H1 (cell line): ENCODE data around the gene TLCD3B. TPM values are rescaled to one million over a fixed set of nuclear protein-coding genes. Genes with fewer than 3 reads are reported as not detected.

Source experiments
- CTCF ChIA-PET: fragments of 300-600 bp; sonication (Branson Sonifier 250); formaldehyde crosslinking; loops from one replicate; lab custom pipeline; 2021; ENCODE audit not compliant: partially characterized antibody; lab: Charles Lee
- POLR2A ChIA-PET: fragments of 300-600 bp; sonication (Branson Sonifier 250); formaldehyde crosslinking; loops from one replicate; lab custom pipeline; 2021; ENCODE audit warnings: inconsistent platforms; ENCODE audit not compliant: partially characterized antibody; lab: Charles Lee
- DNase-seq, 2 experiments: peaks; one replicate each; pipeline versions ENCODE4 v3.0.0 to v3.0.0-alpha.2; 2010 to 2022; ENCODE audit warnings: low spot score in 2 of 2, low read depth in 1 of 2, mixed read lengths in 1 of 2
- FAIRE-seq: peaks from 2 replicates; lab custom pipeline; 2011; peaks lifted over from hg19 to GRCh38; lab: Jason Lieb, UNC
- H2AFZ ChIP-seq: 2 replicates; pipeline ENCODE4 v1.8.1; 2012; ENCODE audit warnings: low read length, inconsistent platforms
- H2AK5ac ChIP-seq: 2 replicates; pipeline ENCODE4 v1.6.1; 2013; ENCODE audit warnings: low read depth, low read length
- H2BK120ac ChIP-seq: replicated peaks from 2 replicates; pipeline ENCODE3; 2013; ENCODE audit warnings: low read depth, low read length, inconsistent platforms
- H2BK12ac ChIP-seq: 2 replicates; pipeline ENCODE4 v1.6.1; 2013; ENCODE audit warnings: low read depth, low read length
- H2BK15ac ChIP-seq: 2 replicates; pipeline ENCODE4 v1.6.1; 2013; ENCODE audit warnings: low read length
- H2BK20ac ChIP-seq: 2 replicates; pipeline ENCODE4 v1.6.1; 2013; ENCODE audit warnings: low read length
- H2BK5ac ChIP-seq: 2 replicates; pipeline ENCODE4 v1.6.1; 2013; ENCODE audit warnings: low read depth, low read length
- H3K14ac ChIP-seq: 2 replicates; pipeline ENCODE4 v1.6.1; 2013; ENCODE audit warnings: inconsistent platforms; ENCODE audit not compliant: insufficient read length
- H3K18ac ChIP-seq: 2 replicates; pipeline ENCODE4 v1.6.1; 2013; ENCODE audit warnings: low read length; ENCODE audit errors: extremely low read depth
- H3K23ac ChIP-seq: 2 replicates; pipeline ENCODE4 v1.6.1; 2013; ENCODE audit warnings: inconsistent platforms; ENCODE audit not compliant: insufficient read length
- H3K23me2 ChIP-seq: 2 replicates; pipeline ENCODE4 v1.6.1; 2013; ENCODE audit warnings: low read depth, low read length
- H3K27ac ChIP-seq: 2 replicates; pipeline ENCODE4 v1.6.1; 2011; ENCODE audit warnings: low read depth, low read length, inconsistent platforms
- H3K27me3 ChIP-seq, 4 experiments: replicated peaks in 1 of 4; 1 replicate in 1 of 4; 2 replicates in 3 of 4; pipeline versions ENCODE4 v1.6.1 to v1.8.1; 2011 to 2013; ENCODE audit warnings: low read length in 3 of 4, mild to moderate bottlenecking in 3 of 4, inconsistent platforms in 2 of 4, mixed read lengths in 2 of 4, moderate library complexity in 1 of 4; ENCODE audit not compliant: control insufficient read depth in 3 of 4, insufficient read depth in 3 of 4; ENCODE audit errors: extremely low read depth in 1 of 4
- H3K36me3 ChIP-seq, 4 experiments: 2 replicates each; pipeline versions ENCODE4 v1.6.1 to v1.8.1; 2011 to 2013; ENCODE audit warnings: mild to moderate bottlenecking in 4 of 4, low read length in 3 of 4, moderate library complexity in 2 of 4, control low read depth in 1 of 4, inconsistent platforms in 1 of 4; ENCODE audit not compliant: insufficient read depth in 4 of 4, control insufficient read depth in 2 of 4
- H3K4ac ChIP-seq: replicated peaks from 2 replicates; pipeline ENCODE3; 2013; ENCODE audit warnings: low read length, low read depth, mixed read lengths, inconsistent platforms; ENCODE audit not compliant: insufficient read length
- H3K4me1 ChIP-seq, 4 experiments: replicated peaks in 1 of 4; 1 replicate in 1 of 4; 2 replicates in 3 of 4; pipeline versions ENCODE4 v1.6.1 to v1.8.1; 2011 to 2013; ENCODE audit warnings: low read length in 3 of 4, inconsistent platforms in 2 of 4, mixed read lengths in 1 of 4; ENCODE audit not compliant: insufficient read depth in 4 of 4, control insufficient read depth in 3 of 4
- H3K4me2 ChIP-seq, 2 experiments: 2 replicates each; pipeline versions ENCODE4 v1.6.1 to v1.8.1; 2011 to 2013; ENCODE audit warnings: low read depth in 2 of 2, low read length in 2 of 2, control low read depth in 1 of 2, inconsistent platforms in 1 of 2, mild to moderate bottlenecking in 1 of 2; ENCODE audit not compliant: insufficient read depth in 1 of 2
- H3K4me3 ChIP-seq, 4 experiments: fragments of 200-600, 300-600 bp in 1 of 4; sonication (generic), shearing (Covaris generic), sonication (Bioruptor Twin) in 1 of 4; 2 replicates each; pipeline versions ENCODE4 v1.5.1 to v1.8.1; 2011 to 2016; ENCODE audit warnings: low read length in 4 of 4, low read depth in 3 of 4, control low read depth in 2 of 4, inconsistent platforms in 2 of 4, mild to moderate bottlenecking in 2 of 4, mixed read lengths in 1 of 4, moderate library complexity in 1 of 4; ENCODE audit not compliant: insufficient read depth in 2 of 4; ENCODE audit errors: extremely low read depth in 1 of 4
- H3K56ac ChIP-seq: replicated peaks from 2 replicates; pipeline ENCODE3; 2013; ENCODE audit warnings: low read depth, mild to moderate bottlenecking, mixed read lengths, low read length, inconsistent platforms; ENCODE audit not compliant: insufficient read length
- H3K79me1 ChIP-seq: 2 replicates; pipeline ENCODE4 v1.6.1; 2013; ENCODE audit warnings: low read depth, low read length, control low read depth
- H3K79me2 ChIP-seq, 2 experiments: 2 replicates each; pipeline versions ENCODE4 v1.6.1 to v1.8.1; 2012 to 2013; ENCODE audit warnings: low read length in 2 of 2, mild to moderate bottlenecking in 2 of 2, inconsistent platforms in 1 of 2; ENCODE audit not compliant: insufficient read depth in 2 of 2, control insufficient read depth in 1 of 2
- H3K9ac ChIP-seq, 4 experiments: replicated peaks in 1 of 4; 1 replicate in 1 of 4; 2 replicates in 3 of 4; pipeline versions ENCODE4 v1.6.1 to v1.8.1; 2011 to 2013; ENCODE audit warnings: low read depth in 3 of 4, low read length in 3 of 4, control low read depth in 2 of 4, mild to moderate bottlenecking in 2 of 4, moderate library complexity in 2 of 4, inconsistent platforms in 1 of 4; ENCODE audit errors: extremely low read depth in 1 of 4
- H3K9me3 ChIP-seq, 2 experiments: 2 replicates each; pipeline versions ENCODE4 v1.6.1 to v1.8.1; 2012 to 2013; ENCODE audit warnings: mild to moderate bottlenecking in 2 of 2, moderate library complexity in 2 of 2, control low read depth in 1 of 2, inconsistent platforms in 1 of 2, low read depth in 1 of 2, low read length in 1 of 2, mixed read lengths in 1 of 2; ENCODE audit not compliant: insufficient read depth in 2 of 2
- H4K20me1 ChIP-seq, 2 experiments: replicated peaks in 1 of 2; 2 replicates each; pipeline versions ENCODE3 to v1.8.1; 2011 to 2013; ENCODE audit warnings: inconsistent platforms in 2 of 2, low read length in 2 of 2, mild to moderate bottlenecking in 1 of 2; ENCODE audit not compliant: insufficient read depth in 2 of 2, control insufficient read depth in 1 of 2
- H4K5ac ChIP-seq: 2 replicates; pipeline ENCODE4 v1.6.1; 2013; ENCODE audit warnings: low read length, low read depth, mixed read lengths, inconsistent platforms; ENCODE audit not compliant: insufficient read length
- H4K8ac ChIP-seq: 2 replicates; pipeline ENCODE4 v1.8.0; 2013; ENCODE audit warnings: mild to moderate bottlenecking, moderate library complexity, low read length, inconsistent platforms; ENCODE audit not compliant: insufficient read depth; ENCODE audit errors: extremely low read depth
- H4K91ac ChIP-seq: replicated peaks from 2 replicates; pipeline ENCODE3; 2013; ENCODE audit warnings: low read length, mixed read lengths, inconsistent platforms; ENCODE audit not compliant: insufficient read length
- ASH2L ChIP-seq: fragments of 200-600, 300-600 bp; sonication (generic); IDR thresholded peaks from one replicate; pipeline ENCODE4 v1.7.1; 2017; ENCODE audit warnings: low read length
- WGBS, 2 experiments: shearing (Covaris generic) in 1 of 2; methylation state at CpG; one replicate each; pipeline versions ENCODE4 v1.1.6 to v1.1.7; 2013 to 2015; ENCODE audit warnings: low lambda C conversion rate in 2 of 2, mixed read lengths in 2 of 2, inconsistent platforms in 1 of 2, low coverage in 1 of 2, missing lambda C conversion rate in 1 of 2; ENCODE audit not compliant: insufficient replicate concordance in 2 of 2, insufficient coverage in 1 of 2, insufficient read length in 1 of 2; ENCODE audit errors: extremely low coverage in 1 of 2, missing lambda C conversion rate in 1 of 2; 5-methylcytosine and 5-hydroxymethylcytosine counted together
- polyA plus RNA-seq, 7 experiments: library from polyadenylated mRNA; depleted of rRNA in 3 of 7; stranded (reverse) in 5 of 7; unstranded in 2 of 7; fragments of >200 nt in 5 of 7; fragments of 200-250 nt in 2 of 7; gene quantifications; 1 replicate in 5 of 7; 2 replicates in 1 of 7; 4 replicates in 1 of 7; pipeline versions ENCODE4 v1.2.1 to v1.2.3, GENCODE V29; 2011 to 2013; ENCODE audit warnings: missing spikeins in 2 of 7, mixed read lengths in 2 of 7
- total RNA-seq: library from RNA; stranded (reverse); fragmentation: NEBNext Ultra II Directional; extraction: Animal tissue kit (Norgen Biotek cat#: 25700); gene quantifications from 2 replicates; pipeline ENCODE4 v1.2.1, GENCODE V29; 2021

The TLCD3B gene
- total and polyA plus RNA-seq, 2 of the 8 experiments (the other 6 are each of a cell fraction or from before 2014, with no cell fraction given): 15.2 to 26.9 TPM

GRCh38 chr16:30068333-30068732 lies 37.3 kb upstream of the TLCD3B start:
- Histone ChIP-seq H3K9ac (no peak overlapping the region), H3K18ac (no peak overlapping the region), H3K56ac (no peak overlapping the region), H2BK20ac (no peak overlapping the region), H3K27ac (no peak overlapping the region), H4K8ac (no peak overlapping the region), H4K5ac (no peak overlapping the region), H2BK120ac (no peak overlapping the region), H3K36me3 (peaks cover 19 to 54% (median 47%) of the 10 kb centered on the region in 4 experiments), H2BK15ac (no peak overlapping the region), H3K9me3 (no peaks in the 10 kb centered on the region), H3K79me1 (peaks cover 9% of the 10 kb centered on the region; the same call in 1 of the 2 replicates), H2BK5ac (no peak overlapping the region), H3K79me2 (peaks cover 15 to 30% of the 10 kb centered on the region in 2 experiments), H2AFZ (no peak overlapping the region), H3K27me3 (no peaks in the 10 kb centered on the region), H3K4me3 (no peak overlapping the region)
- 95% methylated on average over 9 of the region's 9 CpGs; no CpG with 5 or more reads in 1 of the 2 experiments for WGBS, 2 experiments
- ChIA-PET POLR2A (interaction anchor here (3.5 to 21.2 kb wide), 4 partner anchors 10 to 37 kb away, joined by 25 to 353 read pairs (median 120); partner anchors contain the start of genes PPP4C, TBX6, TLCD3B and YPEL3), CTCF (interaction anchor here (0.6 to 7.3 kb wide), 6 partner anchors 9 to 43 kb away, joined by 3 to 51 read pairs (median 6); partner anchors contain the start of gene TBX6)
- TF ChIP-seq ASH2L: no peak
- TF ChIP-seq, all 59 proteins: peak for 0
- Histone ChIP-seq H2BK12ac (no peak overlapping the region), H4K91ac (no peak overlapping the region), H3K4ac (no peak overlapping the region), H4K20me1 (peaks cover 16 to 35% of the 10 kb centered on the region in 2 experiments), H2AK5ac (no peak overlapping the region), H3K23me2 (peaks cover 18% of the 10 kb centered on the region), H3K14ac (no peak overlapping the region), H3K23ac (no peak overlapping the region), H3K4me2 (no peak overlapping the region; a peak in 1 of 4 replicates), H3K4me1 (peaks cover 2 to 21% (median 11%) of the 10 kb centered on the region in 4 experiments)
- FAIRE-seq: no peak
- no peak for DNase-seq
